Fibroblast of lung (primary cell): Measurements from ENCODE around the gene HNMT.

ENCODE experiments used
- CTCF ChIP-seq, 2 donors: IDR thresholded peaks in 1 of 2; conservative IDR thresholded peaks in 1 of 2; 1 replicate in 1 of 2; 2 replicates in 1 of 2; pipeline ENCODE4 v1.5.1; 2011 to 2012; ENCODE audit warnings: low read length in 2 of 2, control low read depth in 1 of 2, inconsistent platforms in 1 of 2, low read depth in 1 of 2, mild to moderate bottlenecking in 1 of 2
- EZH2 ChIP-seq: IDR thresholded peaks from 2 replicates; pipeline ENCODE4 v1.5.1; 2012; ENCODE audit warnings: low read length, control low read depth, mild to moderate bottlenecking; ENCODE audit errors: missing control alignments

GRCh38 chr2:137948894-137949293, 15.4 kb upstream of the HNMT start:
- TF ChIP-seq CTCF (conservative IDR thresholded peaks at IDR 0.05 in 1 of 2, IDR thresholded peaks at IDR 0.05 in 1 of 2; ENCODE audit: low read depth in 1 of 2, low read length in 2 of 2) (no peak), EZH2 (no peak)
